ENCODE data around the gene ALK. TPM values are rescaled to one million over a fixed set of nuclear protein-coding genes. Genes with fewer than 3 reads are reported as not detected.

ALK gene
- total RNA-seq, 4 donors from 2014 or later: 0.19 TPM; not detected in 3

GRCh38 chr2:29616569-29616968 lies 304.8 kb downstream of the ALK start:
- intact Hi-C loops (cut with DNase I): no loop called here
- H3K9me3 ChIP-seq: no peaks in the 10 kb centered on the region
- H3K36me3 ChIP-seq: no peaks in the 10 kb centered on the region
- 44 to 50% methylated on average over 1 of the region's 1 CpG for WGBS, 2 donors
- no peaks in the 10 kb centered on the region for H3K4me1 ChIP-seq
- TF ChIP-seq POLR2A (IDR thresholded peaks at IDR 0.05) (no peak), CTCF (IDR thresholded peaks at IDR 0.05) (no peak)
- DNase-seq: no peak
- peaks cover 0 to 9% (median 0%) of the 10 kb centered on the region in 4 donors for H3K27me3 ChIP-seq
- no peak overlapping the region for H3K4me3 ChIP-seq
- no peak overlapping the region for H3K27ac ChIP-seq

- Histone ChIP-seq H3K27me3 (peaks cover 0 to 9% (median 0%) of the 10 kb centered on the region in 4 donors), H3K4me3 (no peak overlapping the region), H3K36me3 (no peaks in the 10 kb centered on the region), H3K4me1 (no peaks in the 10 kb centered on the region), H3K9me3 (no peaks in the 10 kb centered on the region), H3K27ac (no peak overlapping the region)
- TF ChIP-seq POLR2A (IDR thresholded peaks at IDR 0.05): no peak
- no peak for TF ChIP-seq CTCF (IDR thresholded peaks at IDR 0.05)
- intact Hi-C loops (cut with DNase I): no loop called here
- no peak for DNase-seq
- WGBS, 2 donors: 72 to 73% methylated on average over 5 to 6 of the region's 6 CpGs
Measured at GRCh38 chr2:29615841-29616240, 305.5 kb downstream of the ALK start.

- TF ChIP-seq CTCF (IDR thresholded peaks at IDR 0.05) (no peak), POLR2A (IDR thresholded peaks at IDR 0.05) (no peak)
- 69 to 81% methylated on average over 5 of the region's 5 CpGs for WGBS, 2 donors
- H3K36me3 ChIP-seq: no peaks in the 10 kb centered on the region
- H3K27ac ChIP-seq: no peak overlapping the region
- DNase-seq: no peak
- H3K4me1 ChIP-seq: no peaks in the 10 kb centered on the region
- H3K9me3 ChIP-seq: no peaks in the 10 kb centered on the region
- intact Hi-C loops (cut with DNase I): no loop called here
- peaks cover 0 to 9% (median 0%) of the 10 kb centered on the region in 4 donors for H3K27me3 ChIP-seq
- no peak overlapping the region for H3K4me3 ChIP-seq
Measured at GRCh38 chr2:29615183-29615582, 306.2 kb downstream of the ALK start.

DNA sequence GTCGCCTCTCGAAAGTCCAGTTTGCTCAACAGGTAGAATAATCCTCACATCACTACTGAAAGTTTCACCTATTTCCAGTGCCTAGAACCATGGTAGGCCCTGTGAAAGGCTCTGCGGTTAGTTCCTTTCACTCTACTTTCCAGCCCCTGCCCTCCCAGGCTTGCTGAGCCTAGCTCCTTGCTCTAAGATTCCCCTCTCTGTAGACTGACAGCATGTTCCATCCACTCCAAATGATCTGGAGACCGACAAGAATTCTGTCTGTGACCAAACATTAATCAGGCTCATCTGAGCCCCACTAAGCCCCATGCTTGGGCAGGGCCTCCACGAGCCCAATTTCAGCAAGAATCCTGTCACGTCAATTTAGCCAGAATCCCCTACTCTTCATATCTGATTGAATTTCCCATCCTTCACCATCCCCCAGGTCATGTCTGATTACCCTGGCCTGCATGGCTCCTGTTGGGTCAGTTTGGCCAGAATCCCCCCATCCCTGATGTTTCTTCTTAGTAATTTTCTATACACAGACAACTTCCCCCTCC lies 307.0 kb downstream of the ALK start:
- H3K27ac ChIP-seq: no peak overlapping the region
- H3K9me3 ChIP-seq: no peaks in the 10 kb centered on the region
- no peak for DNase-seq
- H3K4me3 ChIP-seq: no peak overlapping the region
- no peaks in the 10 kb centered on the region for H3K36me3 ChIP-seq
- intact Hi-C loops (cut with DNase I): no loop called here
- TF ChIP-seq POLR2A (IDR thresholded peaks at IDR 0.05): no peak
- no peak for TF ChIP-seq CTCF (IDR thresholded peaks at IDR 0.05)
- H3K4me1 ChIP-seq: no peaks in the 10 kb centered on the region
- H3K27me3 ChIP-seq: peaks cover 0 to 9% (median 0%) of the 10 kb centered on the region in 4 donors
- 81 to 84% methylated on average over 6 of the region's 6 CpGs for WGBS, 2 donors

DNA sequence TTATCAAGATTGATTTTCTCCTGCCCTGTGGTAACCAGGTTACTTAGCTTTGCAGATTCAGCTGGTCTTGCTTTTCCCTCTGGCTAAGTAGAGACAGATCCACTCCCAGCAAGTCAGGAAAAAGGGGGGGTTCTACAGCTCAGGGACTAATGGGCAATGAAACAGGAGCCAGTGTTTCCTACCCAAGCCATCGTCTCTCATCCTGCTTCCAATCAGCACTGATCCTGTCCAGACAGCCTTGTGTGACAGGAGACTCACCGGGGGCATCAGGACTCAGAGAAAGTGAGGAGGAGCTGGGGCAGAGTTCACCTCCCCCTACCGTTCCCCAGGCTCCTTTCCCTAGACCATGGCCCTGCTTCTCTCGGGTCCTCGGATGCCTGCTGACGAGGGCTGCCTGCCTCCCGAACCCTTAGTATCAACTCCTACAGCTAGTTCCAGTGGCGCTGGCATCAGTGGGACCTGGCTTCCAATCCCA lies 307.6 kb downstream of the ALK start:
- H3K4me1 ChIP-seq: no peaks in the 10 kb centered on the region
- H3K27me3 ChIP-seq: peaks cover 0 to 9% (median 0%) of the 10 kb centered on the region in 4 donors
- intact Hi-C loops (cut with DNase I): no loop called here
- H3K36me3 ChIP-seq: no peaks in the 10 kb centered on the region
- TF ChIP-seq POLR2A (IDR thresholded peaks at IDR 0.05) (no peak), CTCF (IDR thresholded peaks at IDR 0.05) (no peak)
- no peak overlapping the region for H3K27ac ChIP-seq
- no peaks in the 10 kb centered on the region for H3K9me3 ChIP-seq
- DNase-seq: no peak
- WGBS, 2 donors: 79 to 89% methylated on average over 6 to 7 of the region's 8 CpGs
- H3K4me3 ChIP-seq: no peak overlapping the region
